Large intestine (tissue), 3 donors: ENCODE measurements around the gene GNG13. TPM values are rescaled to one million over a fixed set of nuclear protein-coding genes. Genes with fewer than 3 reads are reported as not detected.

ENCODE experiments used
- DNase-seq, 2 donors: peaks; one replicate each; pipeline versions ENCODE4 v3.0.0 to v3.0.0-alpha.2; 2013
- H3K27ac ChIP-seq: one replicate; pipeline ENCODE4 v1.5.1; 2013; ENCODE audit warnings: low read length
- H3K27me3 ChIP-seq: 2 replicates; pipeline ENCODE4 v1.6.1; 2013; ENCODE audit warnings: low read length; ENCODE audit not compliant: control insufficient read depth, insufficient read depth
- H3K36me3 ChIP-seq: 2 replicates; pipeline ENCODE4 v1.6.1; 2013; ENCODE audit warnings: low read length; ENCODE audit not compliant: control insufficient read depth, insufficient read depth
- H3K4me1 ChIP-seq: one replicate; pipeline ENCODE4 v1.6.1; 2013; ENCODE audit warnings: low read length; ENCODE audit not compliant: control insufficient read depth, insufficient read depth
- H3K4me3 ChIP-seq: one replicate; pipeline ENCODE4 v1.5.1; 2013; ENCODE audit warnings: low read length
- H3K9me3 ChIP-seq: one replicate; pipeline ENCODE4 v1.6.1; 2013; ENCODE audit warnings: mild to moderate bottlenecking, low read depth, low read length, moderate library complexity; ENCODE audit not compliant: control insufficient read depth
- WGBS: methylation state at CpG from one replicate; pipeline ENCODE4 v1.1.5; 2013; ENCODE audit warnings: low lambda C conversion rate; ENCODE audit not compliant: insufficient coverage; 5-methylcytosine and 5-hydroxymethylcytosine counted together
- polyA plus RNA-seq: library from polyadenylated mRNA; unstranded; fragments of 120-200 nt; gene quantifications from one replicate; pipeline ENCODE4 v1.2.1, GENCODE V29; 2013

Gene GNG13
- polyA plus RNA-seq, 1 donor, result 0.81 TPM

DNA sequence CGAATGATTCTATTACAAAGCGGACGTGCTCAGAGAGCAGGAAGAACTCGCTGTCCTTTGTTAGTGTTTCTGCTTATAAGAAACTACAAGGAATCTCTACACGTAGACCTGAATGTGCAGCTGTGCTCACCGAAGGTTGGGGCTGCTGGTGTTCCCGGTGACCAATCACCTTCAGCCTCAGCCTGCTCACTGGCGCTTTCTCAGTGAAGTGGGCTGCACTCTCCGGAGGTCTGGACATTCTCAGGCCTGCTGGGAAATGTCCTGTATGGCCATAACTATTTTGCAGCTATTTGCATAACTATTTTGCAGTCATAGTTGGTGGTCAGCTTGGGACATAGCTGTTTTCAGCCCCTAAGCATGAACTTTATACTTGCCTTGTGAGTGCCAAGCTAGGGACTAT, 50.0 kb downstream of the GNG13 start:
- Histone ChIP-seq H3K27me3 (peaks cover 13% of the 10 kb centered on the region), H3K27ac (no peak overlapping the region), H3K4me3 (no peak overlapping the region), H3K9me3 (no peaks in the 10 kb centered on the region), H3K4me1 (no peaks in the 10 kb centered on the region), H3K36me3 (no peaks in the 10 kb centered on the region)
- DNase-seq, result no peak
- no CpG with 5 or more reads among the region's 9 CpGs for WGBS

DNA sequence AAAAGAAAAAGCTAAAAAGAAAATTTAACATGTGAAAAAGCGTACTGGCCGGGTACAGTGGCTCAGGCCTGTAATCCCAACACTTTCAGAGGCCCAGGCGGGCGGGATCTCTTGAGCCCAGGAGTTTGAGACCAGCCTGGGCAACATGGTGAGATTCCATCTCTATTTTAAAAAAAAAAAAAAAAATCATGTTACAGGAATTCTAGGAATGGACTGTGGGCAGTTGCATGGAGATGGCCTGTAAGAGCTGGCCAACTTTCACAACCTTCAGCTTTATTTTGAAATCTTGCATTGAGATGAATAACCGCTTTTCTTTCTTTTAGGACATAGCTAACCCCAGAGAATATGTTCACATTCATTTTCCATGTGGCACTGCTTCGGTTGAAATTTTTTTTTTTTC, 51.5 kb downstream of the GNG13 start:
- H3K27me3 ChIP-seq, result peaks cover 13% of the 10 kb centered on the region
- H3K9me3 ChIP-seq, result no peaks in the 10 kb centered on the region
- DNase-seq, result no peak
- no peak overlapping the region for H3K27ac ChIP-seq
- H3K36me3 ChIP-seq, result no peaks in the 10 kb centered on the region
- no peak overlapping the region for H3K4me3 ChIP-seq
- WGBS, result 100% methylated on average over 2 of the region's 6 CpGs
- H3K4me1 ChIP-seq, result no peaks in the 10 kb centered on the region

Other genes starting within 250 kb of the GNG13 start
- gene PRR35, start 240.3 kb downstream of the GNG13 start, polyA plus RNA-seq, result not detected
- gene NHLRC4, start 233.7 kb downstream of the GNG13 start, polyA plus RNA-seq, result 2.0 TPM
- 23.6 TPM for gene PIGQ, start 230.8 kb downstream of the GNG13 start, polyA plus RNA-seq
- 27.1 TPM for gene RAB40C, start 210.7 kb downstream of the GNG13 start, polyA plus RNA-seq
- gene WFIKKN1, start 169.7 kb downstream of the GNG13 start, polyA plus RNA-seq, result 1.6 TPM
- gene METTL26, start 164.4 kb downstream of the GNG13 start, polyA plus RNA-seq, result 59.1 TPM
- gene MCRIP2, start 158.9 kb downstream of the GNG13 start, polyA plus RNA-seq, result 43.3 TPM
- gene WDR90, start 151.4 kb downstream of the GNG13 start, polyA plus RNA-seq, result 43.9 TPM
- gene RHOT2, start 132.6 kb downstream of the GNG13 start, polyA plus RNA-seq, result 105 TPM
- 2.6 TPM for gene RHBDL1, start 125.1 kb downstream of the GNG13 start, polyA plus RNA-seq
- gene STUB1, start 120.3 kb downstream of the GNG13 start, polyA plus RNA-seq, result 65.9 TPM
- 38.9 TPM for gene JMJD8, start 116.4 kb downstream of the GNG13 start, polyA plus RNA-seq
- gene WDR24, start 110.3 kb downstream of the GNG13 start, polyA plus RNA-seq, result 10.5 TPM
- gene FBXL16, start 94.9 kb downstream of the GNG13 start, polyA plus RNA-seq, result 3.8 TPM
- gene METRN, start 85.6 kb downstream of the GNG13 start, polyA plus RNA-seq, result 18.9 TPM
- gene ANTKMT, start 79.6 kb downstream of the GNG13 start, polyA plus RNA-seq, result 23.0 TPM
- gene CCDC78, start 74.3 kb downstream of the GNG13 start, polyA plus RNA-seq, result 1.9 TPM
- gene HAGHL, start 73.6 kb downstream of the GNG13 start, polyA plus RNA-seq, result 9.1 TPM
- gene CIAO3, start 59.7 kb downstream of the GNG13 start, polyA plus RNA-seq, result 31.3 TPM
- gene MSLN, start 40.0 kb downstream of the GNG13 start, polyA plus RNA-seq, result 62.0 TPM
- 18.0 TPM for gene RPUSD1, start 12.4 kb downstream of the GNG13 start, polyA plus RNA-seq
- 19.1 TPM for gene CHTF18, start 12.1 kb downstream of the GNG13 start, polyA plus RNA-seq
- gene LMF1, start 170.2 kb upstream of the GNG13 start, polyA plus RNA-seq, result 17.2 TPM
- gene SOX8, start 181.0 kb upstream of the GNG13 start, polyA plus RNA-seq, result 3.7 TPM